H7 (cell line): Measurements from ENCODE around the gene GFOD1. TPM values are rescaled to one million over a fixed set of nuclear protein-coding genes. Genes with fewer than 3 reads are reported as not detected.
"Not testable (repeated sequence)": the region's sequence is repeated elsewhere in the genome, so short reads cannot be mapped to it uniquely, and the experiment has no call there.

ENCODE experiments used
- DNase-seq: peaks from one replicate; pipeline ENCODE4 v3.0.0; 2012
- H3K27me3 ChIP-seq: 2 replicates; pipeline ENCODE4 v1.6.0; 2011; ENCODE audit warnings: mild to moderate bottlenecking, low read length; ENCODE audit not compliant: control insufficient read depth, insufficient read depth
- H3K36me3 ChIP-seq: replicated peaks from 2 replicates; pipeline ENCODE4 v1.5.1; 2011; ENCODE audit warnings: low read length; ENCODE audit not compliant: control insufficient read depth, insufficient read depth
- H3K4me3 ChIP-seq: 2 replicates; pipeline ENCODE4 v1.5.1; 2011; ENCODE audit warnings: low read depth, mild to moderate bottlenecking, control low read depth, low read length, moderate library complexity; ENCODE audit not compliant: insufficient read depth
- total RNA-seq: library from RNA; depleted of rRNA; stranded (reverse); fragments of >200 nt; shearing (Covaris generic); gene quantifications from 2 replicates; pipeline ENCODE4 v1.2.3, GENCODE V29; 2014

The GFOD1 gene
- total RNA-seq, 1 experiment from 2014 or later, result 4.4 TPM

- Histone ChIP-seq H3K27me3 (no peaks in the 10 kb centered on the region), H3K4me3 (no peak overlapping the region), H3K36me3 (no peaks in the 10 kb centered on the region)
- DNase-seq, result no peak
These were observed 33.6 kb downstream of the GFOD1 start for GRCh38 chr6:13453771-13454251.

GRCh38 chr6:13453153-13453552 lies 34.2 kb downstream of the GFOD1 start:
- no peaks in the 10 kb centered on the region for H3K27me3 ChIP-seq
- H3K4me3 ChIP-seq, result no peak overlapping the region
- no peaks in the 10 kb centered on the region for H3K36me3 ChIP-seq
- no peak for DNase-seq

GRCh38 chr6:13452346-13453117 lies 34.9 kb downstream of the GFOD1 start:
- no peak for DNase-seq
- Histone ChIP-seq H3K27me3 (no peaks in the 10 kb centered on the region), H3K4me3 (no peak overlapping the region), H3K36me3 (no peaks in the 10 kb centered on the region)

DNA sequence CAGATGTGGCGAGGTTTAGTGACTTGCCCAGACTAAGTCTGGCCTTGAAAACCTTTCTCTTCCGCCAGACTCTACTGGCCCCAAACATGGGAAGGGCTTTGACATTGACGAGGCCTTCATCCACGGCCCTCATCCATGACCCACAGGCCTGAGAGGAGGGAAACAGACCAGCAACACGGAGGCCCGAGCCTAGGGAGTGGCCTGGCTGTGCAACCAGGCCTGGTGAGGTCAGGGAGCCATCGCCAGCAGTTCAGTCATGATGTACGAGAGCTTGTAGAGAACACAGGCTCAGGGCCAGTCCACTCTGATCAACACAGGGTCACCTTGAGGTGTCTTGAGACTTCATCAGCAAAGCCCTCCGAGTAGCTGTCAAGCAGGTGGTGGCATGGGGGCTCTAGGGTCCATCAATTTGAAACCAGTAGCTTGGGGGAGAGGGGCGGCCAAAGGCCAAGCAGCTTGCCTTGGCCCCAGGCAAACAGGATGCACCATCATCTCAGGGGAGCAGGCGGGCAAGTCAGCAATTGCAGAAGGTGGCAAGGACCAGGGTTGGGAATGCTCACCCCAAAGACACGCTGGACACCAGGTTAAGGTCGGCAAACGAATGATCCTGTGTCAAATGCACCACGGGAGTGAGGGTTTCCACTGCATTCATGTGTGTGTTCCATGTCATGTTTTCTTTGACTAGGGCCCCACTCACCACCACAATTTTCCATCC lies 36.1 kb downstream of the GFOD1 start:
- no peak overlapping the region for H3K4me3 ChIP-seq
- no peak for DNase-seq
- no peaks in the 10 kb centered on the region for H3K27me3 ChIP-seq
- H3K36me3 ChIP-seq, result no peaks in the 10 kb centered on the region

- Histone ChIP-seq H3K36me3 (no peaks in the 10 kb centered on the region), H3K27me3 (no peaks in the 10 kb centered on the region), H3K4me3 (no peak overlapping the region)
- DNase-seq, result no peak
These were observed 36.8 kb downstream of the GFOD1 start for GRCh38 chr6:13450628-13451027.

- DNase-seq, result no peak
- Histone ChIP-seq H3K36me3 (no peaks in the 10 kb centered on the region), H3K27me3 (no peaks in the 10 kb centered on the region), H3K4me3 (no peak overlapping the region)
These were observed 39.3 kb downstream of the GFOD1 start for GRCh38 chr6:13447949-13448724.

GRCh38 chr6:13446381-13446780 lies 41.0 kb downstream of the GFOD1 start:
- no peak for DNase-seq
- Histone ChIP-seq H3K36me3 (no peaks in the 10 kb centered on the region), H3K4me3 (no peak overlapping the region), H3K27me3 (no peaks in the 10 kb centered on the region)

DNA sequence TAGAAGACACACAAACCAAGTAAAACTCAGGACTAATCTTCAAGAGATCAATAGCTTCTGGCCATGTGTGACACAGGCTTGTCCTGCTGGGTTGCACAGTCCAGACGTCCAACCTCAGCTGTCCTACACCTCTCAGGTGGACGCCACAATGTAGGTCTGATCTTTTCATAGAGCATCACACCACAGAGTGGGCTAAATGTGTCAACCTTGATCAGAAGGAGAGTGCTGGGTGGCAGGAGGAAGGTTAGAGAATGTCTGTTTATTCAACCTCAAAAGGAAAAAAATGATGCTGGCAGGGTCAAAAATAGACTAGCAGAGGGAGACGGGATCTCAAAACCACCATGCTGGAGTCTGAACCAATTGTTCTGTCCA lies 41.7 kb downstream of the GFOD1 start:
- no peaks in the 10 kb centered on the region for H3K36me3 ChIP-seq
- DNase-seq, result no peak

GRCh38 chr6:13445005-13445743 lies 42.2 kb downstream of the GFOD1 start:
- no peak overlapping the region for H3K4me3 ChIP-seq
- H3K27me3 ChIP-seq, result no peaks in the 10 kb centered on the region
- peak; percentile 40 for DNase-seq
- no peaks in the 10 kb centered on the region for H3K36me3 ChIP-seq

More for the DNA sequence above, 41.7 kb downstream of the GFOD1 start:
- no peaks in the 10 kb centered on the region for H3K27me3 ChIP-seq
- no peak overlapping the region for H3K4me3 ChIP-seq

GRCh38 chr6:13444604-13445003 lies 42.8 kb downstream of the GFOD1 start:
- Histone ChIP-seq H3K4me3 (no peak overlapping the region), H3K27me3 (no peaks in the 10 kb centered on the region), H3K36me3 (no peaks in the 10 kb centered on the region)
- DNase-seq, result no peak

GRCh38 chr6:13443978-13444377 lies 43.4 kb downstream of the GFOD1 start:
- not testable (repeated sequence) for H3K4me3 ChIP-seq

DNA sequence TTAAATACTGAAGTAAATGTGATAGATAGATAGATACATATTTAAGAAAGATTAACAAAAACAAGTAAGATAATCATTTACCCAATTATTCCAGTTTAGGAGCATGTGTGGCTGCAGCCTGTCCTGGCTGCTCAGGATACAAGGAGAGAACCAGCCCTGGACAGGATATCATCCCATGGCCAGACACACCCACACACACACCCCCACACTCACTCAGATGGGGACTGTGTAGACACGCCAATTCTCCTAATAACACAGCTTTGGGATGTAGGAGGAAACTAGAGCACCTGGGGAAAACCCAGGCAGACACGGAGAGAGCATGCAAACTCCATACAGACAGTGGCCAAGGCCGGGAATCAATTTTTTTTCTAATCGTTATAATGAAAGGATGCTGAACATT lies 45.6 kb downstream of the GFOD1 start:
- H3K36me3 ChIP-seq, result no peaks in the 10 kb centered on the region
- no peak overlapping the region for H3K4me3 ChIP-seq
- no peak for DNase-seq
- H3K27me3 ChIP-seq, result no peaks in the 10 kb centered on the region

More at GRCh38 chr6:13443978-13444377, 43.4 kb downstream of the GFOD1 start:
- H3K36me3 ChIP-seq, H3K27me3 ChIP-seq, DNase-seq: not testable (repeated sequence)

DNA sequence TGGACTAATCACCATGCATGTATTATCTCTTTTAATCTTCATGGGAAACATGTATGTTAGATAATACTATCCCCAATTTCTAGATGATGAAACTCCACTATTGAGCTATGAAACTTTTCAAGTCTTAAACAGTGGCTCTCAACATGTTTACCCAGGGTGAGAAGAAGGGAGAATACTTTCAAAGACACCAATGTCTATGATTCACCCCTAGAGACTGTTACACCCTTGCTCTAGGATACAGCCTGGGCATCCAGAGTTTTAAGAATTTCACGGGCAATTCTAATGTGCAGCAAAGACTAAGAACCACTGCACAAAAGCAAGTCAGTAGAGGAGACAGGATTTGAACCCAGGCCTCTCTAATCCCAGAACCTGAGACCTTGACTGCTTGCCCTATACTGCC lies 47.8 kb downstream of the GFOD1 start:
- Histone ChIP-seq H3K4me3 (no peak overlapping the region), H3K27me3 (no peaks in the 10 kb centered on the region), H3K36me3 (no peaks in the 10 kb centered on the region)
- DNase-seq, result no peak

DNA sequence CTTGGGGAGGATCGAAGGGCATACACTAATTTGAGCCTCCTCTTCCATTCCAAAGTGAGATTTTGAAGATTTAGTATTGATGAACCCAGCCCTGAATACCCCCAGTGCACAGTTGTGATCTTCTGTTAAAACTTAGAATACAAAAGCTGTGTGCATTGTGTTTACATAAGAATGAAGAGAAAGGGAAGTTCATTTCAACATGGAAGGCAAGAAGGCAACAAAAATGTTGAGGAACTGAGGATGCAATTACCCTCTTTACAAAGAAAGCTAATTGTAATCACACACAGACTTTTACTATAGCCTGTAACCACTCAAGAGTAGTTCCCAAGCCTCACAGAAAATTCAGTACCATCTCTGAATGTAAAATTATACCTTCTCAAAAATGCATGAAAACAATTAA lies 49.3 kb downstream of the GFOD1 start:
- H3K4me3 ChIP-seq, result no peak overlapping the region
- H3K36me3 ChIP-seq, result no peaks in the 10 kb centered on the region
- H3K27me3 ChIP-seq, result no peaks in the 10 kb centered on the region
- DNase-seq, result no peak
